Measurements from ENCODE around the gene EBF3.

The EBF3 gene

GRCh38 chr10:129857242-129857960, 106.7 kb downstream of the EBF3 start:
- no peak overlapping the region for H3K27ac ChIP-seq
- DNase-seq (ENCODE audit: low spot score), result no peak
- TF ChIP-seq, protein P1, sequence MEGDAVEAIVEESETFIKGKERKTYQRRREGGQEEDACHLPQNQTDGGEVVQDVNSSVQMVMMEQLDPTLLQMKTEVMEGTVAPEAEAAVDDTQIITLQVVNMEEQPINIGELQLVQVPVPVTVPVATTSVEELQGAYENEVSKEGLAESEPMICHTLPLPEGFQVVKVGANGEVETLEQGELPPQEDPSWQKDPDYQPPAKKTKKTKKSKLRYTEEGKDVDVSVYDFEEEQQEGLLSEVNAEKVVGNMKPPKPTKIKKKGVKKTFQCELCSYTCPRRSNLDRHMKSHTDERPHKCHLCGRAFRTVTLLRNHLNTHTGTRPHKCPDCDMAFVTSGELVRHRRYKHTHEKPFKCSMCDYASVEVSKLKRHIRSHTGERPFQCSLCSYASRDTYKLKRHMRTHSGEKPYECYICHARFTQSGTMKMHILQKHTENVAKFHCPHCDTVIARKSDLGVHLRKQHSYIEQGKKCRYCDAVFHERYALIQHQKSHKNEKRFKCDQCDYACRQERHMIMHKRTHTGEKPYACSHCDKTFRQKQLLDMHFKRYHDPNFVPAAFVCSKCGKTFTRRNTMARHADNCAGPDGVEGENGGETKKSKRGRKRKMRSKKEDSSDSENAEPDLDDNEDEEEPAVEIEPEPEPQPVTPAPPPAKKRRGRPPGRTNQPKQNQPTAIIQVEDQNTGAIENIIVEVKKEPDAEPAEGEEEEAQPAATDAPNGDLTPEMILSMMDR (IDR thresholded peaks at IDR 0.05), result no peak
- no peak overlapping the region for H3K4me3 ChIP-seq

GRCh38 chr10:129855836-129856563, 108.1 kb downstream of the EBF3 start:
- no peak for DNase-seq (ENCODE audit: low spot score)
- Histone ChIP-seq H3K4me3 (no peak overlapping the region), H3K27ac (no peak overlapping the region)
- TF ChIP-seq, protein P1 (IDR thresholded peaks at IDR 0.05), result no peak

DNA sequence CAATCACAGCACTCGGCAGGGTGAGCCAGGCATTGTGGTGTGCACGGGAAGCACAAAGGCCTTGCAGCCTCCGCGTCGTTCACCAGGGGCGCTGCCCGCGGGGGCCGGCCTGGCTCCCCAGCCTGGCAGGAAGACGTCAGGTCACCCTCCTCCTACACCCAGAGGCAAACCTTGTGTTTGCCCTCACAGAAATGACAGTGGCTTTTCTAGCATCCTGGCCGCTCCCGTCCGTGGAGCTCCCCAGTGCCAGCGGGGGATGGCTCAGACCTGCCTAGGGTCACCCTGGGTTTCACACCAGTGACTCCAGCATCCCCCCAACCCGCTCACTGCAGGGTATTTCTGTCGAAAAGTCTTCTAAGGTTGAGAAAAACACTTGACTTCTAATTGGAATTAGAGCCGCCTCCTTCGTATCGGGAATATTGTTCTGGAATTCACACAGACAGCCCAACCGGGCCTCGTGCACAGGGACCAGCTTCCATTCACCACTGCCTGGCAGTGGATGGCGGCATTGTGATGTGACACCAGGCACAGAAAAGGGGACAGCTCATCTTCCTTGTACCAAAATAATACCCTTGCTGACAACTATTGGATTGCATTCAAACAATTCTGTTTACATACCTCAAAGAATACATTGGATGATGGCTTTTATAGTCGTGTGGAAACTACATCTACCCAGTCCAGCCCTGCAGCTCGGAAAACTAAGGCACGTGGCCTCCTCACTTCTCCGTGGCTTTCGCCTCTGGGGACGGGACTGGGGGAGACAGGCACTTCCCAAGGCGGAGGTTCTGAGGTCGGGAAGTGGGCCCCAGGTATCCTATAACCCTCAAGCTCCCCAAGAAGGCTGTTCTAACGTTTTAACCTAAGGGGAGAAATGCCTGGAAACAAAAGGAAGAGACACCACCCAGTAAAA, 109.0 kb downstream of the EBF3 start:
- Histone ChIP-seq H3K4me3 (no peak overlapping the region), H3K27ac (no peak overlapping the region)
- TF ChIP-seq, protein P1 (IDR thresholded peaks at IDR 0.05), result no peak
- DNase-seq (ENCODE audit: low spot score), result peak; percentile 52

DNA sequence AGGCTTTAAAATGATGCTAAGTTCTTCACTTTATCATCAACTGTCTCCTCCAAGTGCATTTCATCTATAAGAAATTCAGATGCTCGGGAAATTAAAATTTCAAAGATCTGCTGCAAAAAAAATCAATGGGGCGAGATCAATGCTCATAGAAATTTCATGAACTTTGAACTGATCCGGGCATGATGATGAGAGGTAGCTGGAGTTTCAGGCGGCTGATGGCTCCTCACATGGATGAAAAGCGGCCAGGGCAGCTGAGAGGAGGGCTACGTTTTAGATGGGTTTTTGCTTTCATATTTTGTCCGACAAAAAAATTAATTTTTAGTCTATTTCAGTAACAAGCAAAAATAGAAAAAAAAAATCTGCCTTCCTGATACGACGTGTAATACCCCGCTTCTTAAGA, 109.9 kb downstream of the EBF3 start:
- H3K4me3 ChIP-seq, result no peak overlapping the region
- no peak for DNase-seq (ENCODE audit: low spot score)
- TF ChIP-seq, protein P1 (IDR thresholded peaks at IDR 0.05), result no peak
- no peak overlapping the region for H3K27ac ChIP-seq

DNA sequence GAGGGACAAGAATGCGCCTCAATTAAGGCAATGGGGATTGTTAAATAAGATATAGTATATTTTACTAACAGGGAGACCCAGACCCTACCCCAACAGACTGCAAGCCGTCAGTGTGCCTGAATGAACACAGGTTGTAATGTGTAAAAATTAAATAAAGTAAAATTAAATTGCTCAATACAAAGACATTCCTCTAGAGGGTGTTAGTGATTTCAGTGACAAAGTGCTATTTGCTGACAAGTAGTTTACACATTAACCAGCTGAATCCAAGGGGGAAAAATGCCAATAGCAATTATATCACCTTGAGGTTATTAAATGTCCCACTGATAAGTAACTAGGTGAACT, 110.5 kb downstream of the EBF3 start:
- TF ChIP-seq, protein P1 (IDR thresholded peaks at IDR 0.05), result no peak
- Histone ChIP-seq H3K4me3 (no peak overlapping the region), H3K27ac (no peak overlapping the region)
- peak; percentile 11 for DNase-seq (ENCODE audit: low spot score)

GRCh38 chr10:129852829-129853561, 111.1 kb downstream of the EBF3 start:
- peak; percentile 65 for DNase-seq (ENCODE audit: low spot score)
- TF ChIP-seq, protein P1 (IDR thresholded peaks at IDR 0.05), result no peak
- H3K27ac ChIP-seq, result no peak overlapping the region

More at GRCh38 chr10:129852829-129853561, 111.1 kb downstream of the EBF3 start:
- H3K4me3 ChIP-seq, result no peak overlapping the region

Data from coronary artery (tissue), 2 donors.